GM19452 (cell line): ENCODE data around the gene STX16.

Source experiments
- ATAC-seq: cut with Tn5 transposase; IDR thresholded peaks from one replicate; pipeline ENCODE4 v1.9.1; 2021; ENCODE audit not compliant: unreplicated experiment

STX16 gene

DNA sequence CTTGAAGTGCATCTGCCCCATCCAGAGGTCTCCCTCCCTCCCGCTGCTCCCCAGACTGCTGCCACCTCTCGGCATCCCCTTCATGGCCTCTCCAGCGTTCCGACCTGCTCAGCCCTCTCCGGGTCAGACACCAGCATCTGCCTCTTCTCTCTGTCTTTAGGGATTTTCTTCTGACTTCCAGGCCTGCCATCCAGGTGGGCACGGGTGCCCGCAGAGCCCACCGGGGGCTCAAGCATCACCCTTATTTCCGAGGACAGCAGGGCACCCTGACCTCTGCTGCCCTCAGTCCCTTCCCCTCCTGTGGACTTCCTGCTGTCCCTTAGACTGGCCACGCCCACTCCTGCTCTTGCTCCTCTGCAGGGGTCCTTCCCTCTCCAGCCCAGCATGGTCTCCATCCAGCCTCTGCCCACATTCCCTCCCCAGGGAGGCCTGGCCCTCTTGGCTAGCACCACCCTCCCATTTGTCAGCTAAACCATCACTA lies 44.9 kb downstream of the STX16 start:
- ATAC-seq: no peak

DNA sequence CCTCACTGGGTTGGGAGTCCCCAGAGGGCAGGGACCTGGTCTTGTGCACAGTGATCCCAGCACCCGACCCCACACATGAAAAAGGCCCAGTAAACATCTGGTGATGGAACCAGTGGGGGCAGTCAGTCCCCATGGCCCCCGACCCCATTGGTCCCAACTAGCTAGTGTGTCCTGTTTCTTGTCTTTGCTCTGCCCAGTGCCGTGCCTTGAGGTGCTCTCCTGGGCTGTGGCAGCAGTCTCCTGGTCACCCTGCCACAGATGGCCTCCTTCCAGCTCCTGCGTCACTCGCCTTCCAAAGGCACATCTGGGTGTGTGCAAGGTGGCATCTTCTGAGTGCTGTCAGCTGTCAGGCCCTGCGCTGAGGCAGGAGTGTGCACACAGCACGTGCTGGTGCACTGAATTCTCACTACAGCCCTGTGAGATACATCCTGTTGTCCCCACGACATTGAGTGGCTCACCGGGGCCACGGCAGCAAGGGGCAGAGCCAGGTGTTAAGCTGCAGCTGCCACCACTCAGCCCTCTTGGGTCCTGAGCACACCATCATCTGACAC lies 45.4 kb downstream of the STX16 start:
- ATAC-seq: no peak

DNA sequence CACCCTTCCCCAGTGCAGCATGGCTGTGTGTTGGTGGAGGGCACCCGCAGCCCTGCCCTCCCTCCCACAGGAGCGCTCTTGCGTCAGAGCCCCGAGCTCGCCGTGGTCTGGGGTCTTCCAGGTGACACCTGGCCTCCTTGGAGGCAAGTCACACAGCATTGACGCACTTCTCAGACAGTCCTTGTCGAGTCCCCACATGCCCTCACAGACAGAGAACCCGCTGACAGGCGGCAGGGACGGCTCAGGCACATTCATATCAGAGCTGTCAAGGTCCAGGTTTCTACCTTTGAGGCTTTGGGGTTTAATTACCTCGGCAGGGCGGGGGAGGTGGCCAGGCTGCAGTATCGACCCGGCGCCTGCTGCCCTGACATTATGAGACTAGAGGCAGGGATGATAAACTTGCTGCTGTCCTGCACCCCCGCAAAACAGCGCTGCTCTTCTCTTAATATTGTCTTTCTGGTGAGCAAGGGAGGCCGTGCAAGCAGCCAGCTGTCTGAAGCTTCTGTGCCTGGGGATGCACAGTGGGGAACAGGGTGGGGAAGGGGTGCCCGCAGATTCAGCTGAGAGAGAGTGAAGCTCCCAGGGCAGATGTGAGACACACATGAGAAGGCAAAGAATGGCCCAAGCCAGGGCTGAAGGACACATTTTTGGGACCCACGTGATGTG lies 46.3 kb downstream of the STX16 start:
- ATAC-seq: no peak

DNA sequence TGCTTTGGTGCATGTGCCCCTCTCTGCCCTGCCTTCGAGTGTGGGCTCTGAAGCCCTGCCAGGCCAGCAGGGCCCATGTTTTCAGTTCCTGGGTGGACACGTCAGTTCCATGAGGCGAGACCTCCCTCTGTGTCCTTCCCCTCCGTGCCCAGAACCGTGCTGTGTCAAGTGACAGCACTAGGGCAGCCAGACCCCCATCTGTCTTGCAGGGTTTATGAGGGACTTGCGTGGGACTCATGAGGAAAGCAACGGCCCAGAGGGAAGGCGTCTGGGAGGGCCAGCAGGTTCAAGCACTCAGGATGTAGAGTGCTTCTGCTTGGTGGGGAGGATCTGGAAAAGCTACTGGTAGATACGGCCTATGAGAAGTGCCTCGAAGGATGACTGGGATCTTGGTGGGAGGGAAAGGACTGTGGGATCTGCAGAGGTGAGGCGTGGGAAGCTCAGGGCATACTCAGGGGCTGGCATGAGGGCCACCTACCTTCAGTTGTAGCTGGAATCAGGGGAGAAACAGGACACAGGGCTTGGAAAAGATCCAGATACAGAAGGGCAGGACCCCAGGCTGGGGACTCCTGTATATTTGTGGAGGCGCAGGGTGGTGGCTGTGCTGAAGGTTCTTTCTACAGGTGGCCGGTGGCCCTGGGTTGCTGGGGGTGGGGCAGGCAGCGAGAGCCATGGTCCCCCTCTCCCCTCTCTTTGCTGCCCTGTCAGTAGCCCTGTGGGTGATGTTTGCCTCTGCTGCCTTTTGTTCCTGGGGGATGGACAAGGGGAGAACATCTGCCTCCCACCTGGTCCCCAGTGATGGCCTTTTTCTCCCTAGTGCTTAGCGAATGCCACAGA lies 47.0 kb downstream of the STX16 start:
- ATAC-seq: no peak

DNA sequence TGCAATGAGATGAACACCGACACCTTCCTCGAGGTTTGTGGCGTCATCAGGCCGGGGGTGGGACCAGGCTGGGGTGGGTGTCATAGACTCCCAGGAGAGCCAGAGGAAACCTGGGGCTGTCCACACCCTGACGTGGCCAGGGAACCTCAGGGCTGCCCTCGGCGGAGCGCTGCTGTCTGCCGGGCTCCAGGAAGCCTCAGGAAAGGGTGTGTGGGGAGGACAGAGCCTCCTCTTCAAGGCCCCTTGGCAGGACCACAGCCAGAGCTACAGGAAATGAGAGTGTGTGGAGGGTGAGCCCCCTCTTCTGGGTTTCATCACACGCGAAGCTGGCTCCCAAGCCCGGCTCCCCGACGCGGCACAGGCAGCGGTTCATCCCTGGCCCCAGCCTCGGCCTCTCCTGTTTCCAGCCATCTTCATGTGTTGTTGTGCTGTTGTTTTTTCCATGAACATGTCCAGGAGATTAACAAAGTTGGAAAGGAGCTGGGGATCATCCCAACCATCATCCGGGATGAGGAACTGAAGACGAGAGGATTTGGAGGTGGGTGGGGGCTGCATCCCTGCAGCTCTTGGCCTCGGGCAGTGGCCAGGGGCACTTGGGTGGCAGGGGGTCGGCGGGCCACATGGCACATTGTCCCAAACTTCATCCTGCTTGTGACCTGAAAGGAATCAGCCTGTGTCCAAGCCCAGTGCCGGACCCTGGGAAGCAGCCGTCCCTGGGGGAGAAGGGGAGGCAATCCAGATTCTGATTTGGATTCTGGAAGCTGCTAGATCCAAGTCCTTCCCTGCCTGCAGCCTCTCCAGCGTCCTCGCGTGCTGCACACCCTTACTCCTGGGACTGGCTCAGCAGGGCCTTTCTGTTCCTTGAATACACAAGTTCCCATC lies 47.9 kb downstream of the STX16 start:
- ATAC-seq: no peak

DNA sequence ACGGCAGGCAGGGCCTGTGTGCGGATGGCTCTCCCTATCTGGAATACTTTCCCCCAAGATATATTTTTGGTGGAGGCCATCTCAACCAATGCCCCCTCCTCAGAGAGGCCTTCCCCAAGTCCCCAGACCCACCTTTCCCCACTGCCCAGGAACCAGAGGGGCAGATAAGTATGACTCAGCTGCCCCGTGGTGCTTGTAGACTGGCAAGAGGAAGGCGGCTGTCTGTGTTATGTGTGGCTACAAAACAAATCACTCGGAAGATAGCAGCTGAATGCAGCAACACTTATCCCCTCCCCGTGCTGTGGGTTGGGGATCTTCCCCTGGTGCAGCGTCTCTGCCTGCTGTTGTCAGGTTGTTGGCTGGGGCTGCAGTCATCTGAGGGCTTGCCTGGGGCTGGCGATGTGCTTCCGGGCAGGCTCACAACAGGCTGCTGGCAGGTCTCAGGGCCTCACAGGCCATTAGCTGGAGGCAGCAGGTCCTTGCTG lies 48.6 kb downstream of the STX16 start:
- ATAC-seq: no peak

DNA sequence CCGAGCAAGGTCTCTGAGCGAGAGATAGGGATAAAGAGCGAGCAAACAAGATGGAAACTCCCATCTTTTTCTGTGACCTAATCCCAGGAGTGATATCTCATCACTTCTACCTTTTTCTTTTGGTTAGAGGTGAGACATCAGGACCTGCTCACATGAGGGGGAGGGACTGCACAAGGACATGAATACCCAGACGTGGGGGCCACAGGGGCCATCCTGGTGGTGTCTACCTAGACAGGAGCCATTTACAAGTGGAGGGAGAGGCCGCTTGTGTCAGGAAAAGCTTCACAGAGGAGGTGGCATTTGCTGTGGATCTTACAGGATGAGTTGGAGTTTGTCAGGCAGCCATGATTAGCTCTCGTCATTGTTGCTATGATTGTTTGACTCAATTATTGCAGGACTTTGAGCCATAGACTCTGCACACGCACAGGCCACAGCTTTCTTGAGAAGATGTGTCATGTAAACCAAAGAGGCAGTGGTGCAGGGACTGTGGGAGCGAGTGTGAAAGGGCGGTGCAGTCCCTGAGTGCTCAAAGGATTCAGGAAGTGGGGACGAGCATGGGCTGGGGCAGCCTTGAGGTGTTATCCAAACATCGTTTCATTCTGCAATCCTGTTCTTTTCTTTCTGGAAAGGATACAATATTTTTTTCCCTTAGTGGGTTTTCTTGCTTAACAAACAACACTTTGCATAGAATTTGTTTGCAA lies 49.2 kb downstream of the STX16 start:
- ATAC-seq: no peak

DNA sequence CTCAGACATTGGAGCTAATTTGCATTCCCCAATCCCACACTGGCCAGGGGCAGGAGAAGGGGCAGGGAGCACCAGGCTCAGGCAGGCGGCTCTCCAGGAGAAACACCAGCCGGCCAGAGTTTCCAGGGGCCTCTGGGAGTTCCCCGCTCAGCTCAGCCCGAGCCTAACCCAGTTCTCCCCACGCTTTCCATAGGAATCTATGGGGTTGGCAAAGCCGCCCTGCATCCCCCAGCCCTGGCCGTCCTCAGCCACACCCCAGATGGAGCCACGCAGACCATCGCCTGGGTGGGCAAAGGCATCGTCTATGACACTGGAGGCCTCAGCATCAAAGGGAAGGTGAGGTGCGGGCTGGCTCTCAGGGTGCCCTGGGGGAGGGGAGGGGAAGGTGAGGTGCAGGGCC lies 49.7 kb downstream of the STX16 start:
- no peak for ATAC-seq

DNA sequence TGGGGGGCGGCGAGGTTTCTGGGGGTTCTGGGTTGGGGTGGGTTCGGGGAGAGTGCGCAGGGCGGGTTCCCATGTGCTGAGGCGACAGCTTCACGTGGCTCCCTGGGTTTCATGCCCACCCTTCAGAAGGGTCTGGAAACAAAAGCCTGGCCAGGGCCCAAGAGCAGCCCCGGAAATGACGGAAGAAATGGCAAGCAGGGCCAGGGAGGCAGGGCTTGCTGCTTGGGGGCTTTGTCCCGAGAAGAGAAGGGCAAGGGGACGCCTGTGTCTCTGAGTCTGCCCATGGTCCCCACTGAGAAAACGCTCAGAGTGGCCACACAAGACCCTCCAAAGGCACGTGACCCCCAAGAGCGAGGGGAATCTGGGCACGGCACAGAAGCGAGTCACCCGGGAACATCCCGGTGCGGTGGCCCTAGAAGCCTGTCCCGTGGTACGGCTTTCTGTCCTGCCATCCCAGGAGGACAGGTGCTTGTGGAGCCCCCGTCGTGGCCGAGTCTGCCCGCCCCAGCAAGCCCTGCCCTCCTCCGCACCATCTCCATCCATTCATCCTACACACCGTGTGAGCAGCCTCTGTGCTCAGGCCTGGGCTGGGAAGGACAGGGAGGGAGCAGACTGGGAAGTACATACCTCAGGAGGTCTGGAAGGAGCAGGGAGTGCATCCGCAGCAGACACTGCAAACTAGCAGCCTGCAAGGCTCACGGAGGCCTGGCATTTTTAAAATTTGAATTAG lies 50.5 kb downstream of the STX16 start:
- ATAC-seq: no peak

DNA sequence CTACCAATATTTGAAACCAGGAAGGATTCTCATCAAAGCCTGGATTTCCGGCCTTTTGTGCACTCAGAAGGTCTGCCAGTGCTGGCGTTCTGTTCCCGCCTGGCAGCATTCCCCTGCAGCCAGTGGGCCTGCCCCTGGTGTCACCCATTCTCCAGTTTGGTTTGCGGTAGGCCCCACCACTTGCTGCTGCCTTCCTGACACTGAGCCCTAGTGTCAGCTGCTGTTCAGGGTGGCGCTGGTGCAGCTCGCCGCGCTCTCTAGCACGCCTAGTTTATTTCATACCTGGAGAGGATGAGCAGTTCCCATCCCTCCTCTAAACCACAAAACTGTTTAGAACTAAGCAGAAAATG lies 51.1 kb downstream of the STX16 start:
- no peak for ATAC-seq

DNA sequence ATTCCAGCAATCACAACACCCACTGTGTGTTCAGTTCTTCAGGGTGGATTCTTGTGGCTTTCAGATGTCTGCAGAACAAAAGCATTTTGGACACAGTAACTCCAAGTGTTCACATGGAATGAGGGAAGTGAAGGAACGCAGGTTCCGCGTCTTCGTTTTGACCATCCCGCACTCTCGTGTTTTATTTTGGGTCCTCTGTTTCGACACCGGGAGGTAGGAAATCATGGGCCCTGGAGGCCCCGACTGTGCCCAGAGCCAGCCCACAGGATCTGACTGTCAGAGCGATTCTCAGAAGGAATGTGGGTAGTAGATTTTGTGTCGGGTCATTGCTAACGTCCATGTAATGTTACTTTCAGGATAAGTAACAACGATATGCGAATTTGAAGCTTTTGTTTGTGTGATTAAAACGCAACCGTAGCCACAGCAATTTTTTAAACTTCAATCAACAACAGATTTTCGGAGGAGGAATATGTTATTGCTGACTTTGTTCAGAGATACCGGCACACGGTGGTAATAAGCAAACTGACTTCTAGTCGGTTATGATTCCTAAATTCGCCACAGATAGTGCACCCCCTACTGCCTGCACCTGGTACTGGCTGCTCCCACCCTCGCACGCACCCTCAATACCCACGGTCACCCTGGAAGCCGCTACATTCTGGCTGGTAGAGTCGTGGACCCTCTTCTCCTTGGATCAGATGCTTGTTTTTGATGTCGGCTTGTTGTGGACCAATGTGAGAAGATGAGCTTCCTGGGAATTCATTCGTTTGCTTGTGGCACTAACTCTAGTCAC lies 52.0 kb downstream of the STX16 start:
- ATAC-seq: no peak

DNA sequence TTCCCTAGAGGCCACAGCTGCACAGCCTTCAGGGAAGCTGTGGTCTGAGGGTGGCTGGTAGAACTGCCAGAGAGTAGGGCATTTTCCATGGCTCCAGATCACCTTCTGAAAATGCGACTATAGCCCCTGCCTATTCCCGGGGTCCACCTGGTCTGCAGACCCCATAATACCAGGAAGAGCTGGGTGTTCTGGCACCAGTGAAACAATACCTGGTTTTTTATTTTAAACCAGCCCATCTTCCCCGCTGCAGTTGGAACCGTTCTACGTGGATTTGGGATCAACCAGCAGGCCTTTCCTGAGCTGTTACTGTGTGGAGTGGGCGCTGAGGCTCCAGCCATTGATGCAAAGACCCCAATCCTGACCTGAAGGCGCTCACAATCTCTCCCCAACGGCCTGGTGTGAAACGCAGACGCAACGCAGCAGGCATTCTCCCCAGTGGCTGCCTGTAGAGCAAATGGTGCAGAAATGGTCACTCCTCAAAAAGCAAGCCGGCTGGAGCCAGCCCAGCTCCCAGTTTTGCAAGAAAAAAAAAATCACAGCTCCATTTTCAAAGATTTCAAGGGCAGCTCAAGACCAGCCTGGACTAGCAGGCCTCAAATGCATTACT lies 52.8 kb downstream of the STX16 start:
- no peak for ATAC-seq

DNA sequence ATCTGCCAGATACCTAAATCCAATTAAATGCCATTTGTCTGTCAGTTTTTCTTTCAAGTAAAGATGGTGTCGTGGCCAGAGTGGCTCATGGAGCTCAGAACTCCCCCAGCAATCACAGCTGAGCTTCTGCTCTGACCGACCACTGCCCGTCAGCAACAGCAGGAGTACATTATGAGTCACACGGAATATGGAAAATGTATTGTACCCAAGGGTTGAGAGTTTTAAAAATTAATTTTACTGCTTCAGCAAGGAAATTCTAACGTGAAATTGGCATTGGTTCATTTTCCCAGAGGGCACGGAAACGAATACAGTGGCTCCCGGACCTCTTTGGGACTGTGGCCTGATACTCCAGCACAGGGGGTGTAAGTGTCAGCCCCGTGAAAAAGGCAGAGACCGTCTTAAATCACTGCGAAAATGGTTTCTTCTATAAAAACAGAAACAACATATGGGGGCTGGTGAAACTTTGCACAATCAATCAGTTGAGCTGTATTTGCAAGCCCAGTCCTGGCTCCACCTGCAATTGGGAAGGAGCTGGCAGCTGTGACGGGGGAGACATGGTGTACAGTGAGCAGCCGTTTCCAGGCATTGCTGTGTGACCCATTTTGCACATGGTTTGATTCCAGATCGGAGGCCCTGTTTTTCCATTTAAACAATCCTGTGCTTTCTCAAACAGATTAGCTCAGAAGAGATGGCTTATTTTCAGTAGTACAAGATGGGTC lies 54.3 kb downstream of the STX16 start:
- no peak for ATAC-seq

DNA sequence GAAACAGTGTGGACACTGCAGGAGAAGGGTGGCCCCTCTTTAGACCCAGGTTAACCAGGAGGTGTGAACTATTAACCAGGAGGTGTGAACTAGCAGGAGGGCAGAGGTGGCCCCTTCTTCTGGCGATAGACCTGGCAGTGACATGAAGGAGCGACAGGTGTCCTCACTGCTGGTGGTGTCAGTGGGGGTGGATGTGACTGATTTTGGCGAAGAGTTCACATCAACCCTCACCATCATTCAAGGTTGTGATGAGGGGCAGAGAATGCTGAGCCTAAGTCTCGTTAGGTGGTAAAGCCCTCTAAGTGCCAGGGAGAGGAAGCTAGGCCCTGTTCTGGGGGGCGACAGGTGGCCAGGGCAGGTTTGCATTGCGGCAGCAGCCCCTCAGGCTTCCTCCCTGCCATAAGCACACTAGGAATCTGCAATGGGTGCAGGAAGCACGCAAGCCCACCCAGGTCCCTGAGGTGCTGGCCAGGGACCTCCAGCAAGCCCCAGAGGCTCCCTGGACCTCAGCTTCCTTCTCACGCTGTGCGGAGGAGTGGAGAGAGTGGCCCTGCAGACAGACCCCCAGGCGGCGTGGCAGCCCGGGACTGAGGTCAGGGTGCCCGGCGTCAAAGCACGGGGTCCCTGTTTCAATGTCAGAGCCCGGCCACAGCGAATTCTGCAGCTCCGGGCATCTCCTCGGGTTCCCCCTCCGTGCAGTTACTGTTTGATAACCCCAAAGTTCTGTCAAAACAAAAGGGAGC lies 55.2 kb downstream of the STX16 start:
- no peak for ATAC-seq

DNA sequence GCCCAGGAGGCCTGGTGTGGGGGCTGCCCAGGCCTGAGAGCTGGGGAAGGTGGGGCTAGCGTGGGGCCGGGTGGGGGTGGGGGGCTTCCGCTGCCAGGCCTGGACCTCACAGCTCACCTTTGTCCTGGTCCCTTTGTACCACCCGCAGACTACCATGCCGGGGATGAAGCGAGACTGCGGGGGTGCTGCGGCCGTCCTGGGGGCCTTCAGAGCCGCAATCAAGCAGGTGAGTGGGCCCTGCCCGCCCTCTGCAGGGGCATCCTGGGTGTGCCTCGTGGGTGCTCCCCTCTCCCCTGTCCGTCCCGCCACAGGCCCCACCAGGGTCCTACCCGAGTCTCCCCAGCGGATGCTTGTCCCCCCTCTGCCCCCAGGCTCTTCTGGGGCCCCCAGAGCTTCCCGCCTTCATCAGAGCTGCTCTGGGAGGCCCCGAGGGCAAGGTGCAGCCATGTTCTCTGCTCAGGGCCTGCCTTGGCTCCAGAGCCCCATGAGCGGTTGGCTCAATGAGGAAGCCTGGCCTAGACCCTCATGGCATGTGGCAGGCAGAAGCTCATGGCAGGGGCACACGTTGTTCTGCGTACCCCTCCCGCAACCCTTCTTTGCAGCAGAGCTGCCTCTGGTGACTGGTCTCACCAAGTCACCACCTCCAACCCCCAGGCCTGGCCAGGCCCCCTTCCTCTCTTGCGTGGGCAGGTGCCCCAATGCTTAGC lies 56.0 kb downstream of the STX16 start:
- no peak for ATAC-seq

DNA sequence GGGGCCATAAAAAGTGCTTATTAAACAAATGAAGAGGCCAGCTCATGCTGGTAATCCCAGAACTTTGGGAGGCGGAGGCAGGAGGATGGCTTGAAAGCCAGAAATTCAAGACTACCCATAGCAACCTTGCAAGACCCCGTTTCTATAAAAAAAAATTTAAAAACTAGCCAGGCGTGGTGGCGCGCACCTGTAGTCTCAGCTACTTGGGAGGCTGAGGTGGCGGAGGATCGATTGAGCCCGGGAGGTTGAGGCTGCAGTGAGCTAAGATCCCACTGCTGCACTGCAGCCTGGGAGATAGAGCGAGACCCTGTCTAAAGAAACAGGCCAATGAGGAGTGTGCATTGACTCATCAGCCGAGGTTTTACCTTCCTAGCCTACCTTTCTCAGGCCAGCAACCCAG lies 56.7 kb downstream of the STX16 start:
- no peak for ATAC-seq
